Stimulated activated CD4-positive, alpha-beta T cell treated with anti-CD3 and anti-CD28 coated beads, Interleukin-1b, Interleukin-23, amount 100 ng/mL, for 48 hours (primary cell): ENCODE data around the gene FLNA.
"Not testable (repeated sequence)": the region's sequence is repeated elsewhere in the genome, so short reads cannot be mapped to it uniquely, and the experiment has no call there.

Source experiments
- DNase-seq: peaks from one replicate; pipeline ENCODE4 v3.0.0-alpha.2; 2020

Gene FLNA

GRCh38 chrX:154374313-154375155 is at the start of gene FLNA:
TSS of gene FLNA (minus strand) at chrX:154374634. CDS start at chrX:154371245, 3,389 bp downstream.
- DNase-seq: no peak

GRCh38 chrX:154420402-154420756 is 45.9 kb upstream of the FLNA start:
- DNase-seq: no peak

GRCh38 chrX:154419688-154420401 is 45.4 kb upstream of the FLNA start:
- DNase-seq: no peak

GRCh38 chrX:154419189-154419588 is 44.8 kb upstream of the FLNA start:
- no peak for DNase-seq

GRCh38 chrX:154417157-154417556 is 42.7 kb upstream of the FLNA start:
- no peak for DNase-seq

- no peak for DNase-seq
Measured at GRCh38 chrX:154413142-154413541, 38.7 kb upstream of the FLNA start.

GRCh38 chrX:154412468-154412867 is 38.0 kb upstream of the FLNA start:
- DNase-seq: peak; percentile 32

GRCh38 chrX:154411981-154412340 is 37.5 kb upstream of the FLNA start:
- DNase-seq: peak; percentile 60

- no peak for DNase-seq
Measured at GRCh38 chrX:154409222-154409871, 34.9 kb upstream of the FLNA start, which contains the start of gene DNASE1L1. TSS of gene DNASE1L1 (minus strand) at chrX:154409254. CDS start at chrX:154405568, 3,686 bp downstream.

- DNase-seq: no peak
Measured at GRCh38 chrX:154408659-154409221, 34.3 kb upstream of the FLNA start.

- no peak for DNase-seq
Measured at GRCh38 chrX:154404625-154405192, 30.3 kb upstream of the FLNA start.

GRCh38 chrX:154403858-154404257 is 29.4 kb upstream of the FLNA start:
- no peak for DNase-seq

- DNase-seq: no peak
Measured at GRCh38 chrX:154403192-154403591, 28.8 kb upstream of the FLNA start.

GRCh38 chrX:154402622-154403127 is 28.2 kb upstream of the FLNA start:
- no peak for DNase-seq

- no peak for DNase-seq
Measured at GRCh38 chrX:154401918-154402621, 27.6 kb upstream of the FLNA start.

GRCh38 chrX:154401045-154401799 is 26.8 kb upstream of the FLNA start:
- DNase-seq: peak; percentile 28

GRCh38 chrX:154400369-154400817 is 26.0 kb upstream of the FLNA start:
- DNase-seq: not testable (repeated sequence)

- peak; percentile 37 for DNase-seq
Measured at GRCh38 chrX:154399527-154400368, 25.3 kb upstream of the FLNA start.

GRCh38 chrX:154398668-154399526 is 24.5 kb upstream of the FLNA start:
- DNase-seq: peak; percentile 79
